Body of pancreas (tissue), 4 donors: ENCODE results near the gene KIF16B.

Source experiments
- POLR2A ChIP-seq, 3 donors: fragments of 450-650 bp; IDR thresholded peaks; one replicate each; pipeline ENCODE4 v1.6.1; 2016; ENCODE audit warnings: antibody characterized with exemption in 3 of 3, mild to moderate bottlenecking in 2 of 3
- TF ChIP-seq, protein P1 (sequence below), 7 experiments: fragments of 450-650 bp in 4 of 7; fragments of 200-600 bp in 3 of 7; sonication (generic) in 3 of 7; IDR thresholded peaks; one replicate each; pipeline ENCODE4 v1.5.1; 2016 to 2019; ENCODE audit warnings: antibody characterized with exemption in 7 of 7

DNA sequence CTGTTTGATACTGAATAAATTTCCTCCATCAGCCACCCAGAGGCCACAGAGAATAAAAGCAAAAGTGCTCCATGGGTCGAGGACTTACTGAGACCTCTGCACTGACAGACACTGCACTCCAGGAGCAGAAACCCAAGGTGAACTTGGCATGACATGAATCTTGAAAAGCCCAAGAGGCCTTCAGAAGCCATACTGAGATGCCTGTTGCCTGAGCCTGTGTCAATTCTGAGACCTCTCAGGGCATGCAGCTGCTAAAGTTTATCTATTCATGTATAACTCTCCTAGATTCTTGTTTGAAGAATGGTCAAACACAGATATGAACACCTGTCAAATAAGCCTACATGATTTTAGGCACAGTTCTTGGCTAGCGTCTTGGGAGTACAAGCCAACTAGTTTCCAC, 145.7 kb downstream of the KIF16B start:
- no peak for TF ChIP-seq POLR2A (IDR thresholded peaks at IDR 0.05)
- TF ChIP-seq, protein P1, sequence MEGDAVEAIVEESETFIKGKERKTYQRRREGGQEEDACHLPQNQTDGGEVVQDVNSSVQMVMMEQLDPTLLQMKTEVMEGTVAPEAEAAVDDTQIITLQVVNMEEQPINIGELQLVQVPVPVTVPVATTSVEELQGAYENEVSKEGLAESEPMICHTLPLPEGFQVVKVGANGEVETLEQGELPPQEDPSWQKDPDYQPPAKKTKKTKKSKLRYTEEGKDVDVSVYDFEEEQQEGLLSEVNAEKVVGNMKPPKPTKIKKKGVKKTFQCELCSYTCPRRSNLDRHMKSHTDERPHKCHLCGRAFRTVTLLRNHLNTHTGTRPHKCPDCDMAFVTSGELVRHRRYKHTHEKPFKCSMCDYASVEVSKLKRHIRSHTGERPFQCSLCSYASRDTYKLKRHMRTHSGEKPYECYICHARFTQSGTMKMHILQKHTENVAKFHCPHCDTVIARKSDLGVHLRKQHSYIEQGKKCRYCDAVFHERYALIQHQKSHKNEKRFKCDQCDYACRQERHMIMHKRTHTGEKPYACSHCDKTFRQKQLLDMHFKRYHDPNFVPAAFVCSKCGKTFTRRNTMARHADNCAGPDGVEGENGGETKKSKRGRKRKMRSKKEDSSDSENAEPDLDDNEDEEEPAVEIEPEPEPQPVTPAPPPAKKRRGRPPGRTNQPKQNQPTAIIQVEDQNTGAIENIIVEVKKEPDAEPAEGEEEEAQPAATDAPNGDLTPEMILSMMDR (IDR thresholded peaks at IDR 0.05), result no peak
